CD4-positive, alpha-beta memory T cell (primary cell): Measurements from ENCODE around the gene SLC2A10. TPM values are rescaled to one million over a fixed set of nuclear protein-coding genes. Genes with fewer than 3 reads are reported as not detected.
"Not testable (repeated sequence)": the region's sequence is repeated elsewhere in the genome, so short reads cannot be mapped to it uniquely, and the experiment has no call there.

Source experiments
- CTCF ChIA-PET: fragments of 350-600 bp; sonication (Branson Sonifier 250); formaldehyde crosslinking; loops from one replicate; lab custom pipeline; 2021; ENCODE audit warnings: inconsistent platforms; ENCODE audit not compliant: partially characterized antibody; lab: Charles Lee
- POLR2A ChIA-PET: fragments of 350-600 bp; sonication (Branson Sonifier 250); formaldehyde crosslinking; loops from one replicate; lab custom pipeline; 2021; ENCODE audit not compliant: partially characterized antibody; lab: Charles Lee
- DNase-seq, 5 donors: peaks; one replicate each; pipeline versions ENCODE4 v3.0.0 to v3.0.0-alpha.2; 2020 to 2022; ENCODE audit warnings: mixed read lengths in 1 of 5
- H3K27ac ChIP-seq: one replicate; pipeline ENCODE4 v1.7.0; 2013; ENCODE audit warnings: low read depth, low read length
- H3K27me3 ChIP-seq: 2 replicates; pipeline ENCODE4 v1.7.0; 2013; ENCODE audit warnings: mild to moderate bottlenecking, low read length, moderate library complexity; ENCODE audit not compliant: insufficient read depth
- H3K36me3 ChIP-seq: 2 replicates; pipeline ENCODE4 v1.7.0; 2013; ENCODE audit warnings: mild to moderate bottlenecking, low read length, moderate library complexity; ENCODE audit not compliant: insufficient read depth
- H3K4me1 ChIP-seq: 2 replicates; pipeline ENCODE4 v1.7.0; 2013; ENCODE audit warnings: mild to moderate bottlenecking, low read length, moderate library complexity; ENCODE audit not compliant: insufficient read depth
- H3K4me3 ChIP-seq, 2 donors: one replicate each; pipeline ENCODE4 v1.7.0; 2013; ENCODE audit warnings: low read length in 2 of 2, mild to moderate bottlenecking in 1 of 2
- H3K9me3 ChIP-seq, 2 donors: one replicate each; pipeline ENCODE4 v1.7.0; 2013; ENCODE audit warnings: low read length in 2 of 2, control low read depth in 1 of 2; ENCODE audit not compliant: control insufficient read depth in 1 of 2
- H3K27ac Mint-ChIP-seq, 7 donors: one replicate each; pipeline ENCODE4 v1.8.0; 2020 to 2021; ENCODE audit warnings: mixed read lengths in 7 of 7, mild to moderate bottlenecking in 6 of 7, inconsistent platforms in 3 of 7, moderate library complexity in 3 of 7
- H3K27me3 Mint-ChIP-seq, 2 donors: one replicate each; pipeline ENCODE4 v1.8.0; 2020 to 2021; ENCODE audit warnings: mixed read lengths in 2 of 2
- H3K36me3 Mint-ChIP-seq, 2 donors: one replicate each; pipeline ENCODE4 v1.8.0; 2020 to 2021; ENCODE audit warnings: mixed read lengths in 2 of 2, inconsistent platforms in 1 of 2, mild to moderate bottlenecking in 1 of 2
- H3K4me1 Mint-ChIP-seq, 4 donors: one replicate each; pipeline ENCODE4 v1.8.0; 2020 to 2021; ENCODE audit warnings: mixed read lengths in 4 of 4, mild to moderate bottlenecking in 1 of 4
- H3K4me3 Mint-ChIP-seq, 8 donors: one replicate each; pipeline ENCODE4 v1.8.0; 2020 to 2021; ENCODE audit warnings: mixed read lengths in 8 of 8, mild to moderate bottlenecking in 7 of 8, moderate library complexity in 6 of 8, inconsistent platforms in 3 of 8
- H3K9me3 Mint-ChIP-seq, 8 donors: one replicate each; pipeline ENCODE4 v1.8.0; 2020 to 2021; ENCODE audit warnings: mixed read lengths in 8 of 8, mild to moderate bottlenecking in 5 of 8, inconsistent platforms in 3 of 8, moderate library complexity in 1 of 8
- intact Hi-C: fragments of 100-400 bp; cut with micrococcal nuclease; formaldehyde crosslinking; loops from one replicate; pipeline ENCODE4 v1.15.1; 2023
- polyA plus RNA-seq, 2 donors: library from polyadenylated mRNA; unstranded; fragments of 300-500 nt; fragmentation: Illumina TruSeq; gene quantifications; one replicate each; pipeline ENCODE4 v1.2.3, GENCODE V29; 2021
- total RNA-seq, 2 experiments: library from RNA; stranded (reverse); gene quantifications; one replicate each; pipeline ENCODE4 v1.2.3, GENCODE V29; 2021

Gene SLC2A10
- total and polyA plus RNA-seq, 4 experiments from 2014 or later: not detected

DNA sequence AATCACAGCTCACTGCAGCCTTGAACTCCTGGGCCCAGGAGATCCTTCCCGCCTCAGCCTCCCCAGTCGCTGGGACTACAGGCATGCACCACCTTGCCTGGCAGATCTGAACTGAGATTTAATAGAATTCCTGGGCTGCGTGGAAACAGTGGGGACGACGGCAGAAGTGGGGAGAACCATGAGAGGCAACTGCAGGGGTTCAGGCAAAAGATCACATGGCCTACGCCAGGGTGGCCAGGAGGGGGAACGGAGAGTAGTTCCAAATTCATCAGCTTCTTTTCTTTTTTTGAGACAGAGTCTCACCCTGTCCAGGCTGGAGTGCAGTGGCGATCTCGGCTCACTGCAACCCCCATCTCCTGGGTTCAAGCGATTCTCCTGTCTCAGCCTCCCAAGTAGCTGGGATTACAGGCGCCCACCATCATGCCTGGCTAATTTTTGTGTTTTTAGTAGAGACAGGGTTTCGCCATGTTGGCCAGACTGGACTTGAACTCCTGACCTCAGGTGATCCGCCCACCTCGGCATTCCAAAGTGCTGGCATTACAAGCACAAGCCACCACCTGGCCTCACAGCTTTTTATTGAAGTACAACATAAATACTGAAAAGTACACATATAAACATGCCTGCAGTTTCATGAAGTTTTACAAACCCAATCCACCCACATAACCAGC, 32.7 kb upstream of the SLC2A10 start:
- CTCF ChIA-PET, H3K27me3 Mint-ChIP-seq, H3K4me3 Mint-ChIP-seq, H3K9me3 Mint-ChIP-seq, DNase-seq, H3K36me3 Mint-ChIP-seq, intact Hi-C loops, H3K27me3 ChIP-seq, H3K36me3 ChIP-seq, H3K9me3 ChIP-seq, H3K4me3 ChIP-seq, H3K27ac ChIP-seq, H3K4me1 ChIP-seq: not testable (repeated sequence)
- POLR2A ChIA-PET: interaction anchor here (0.8 kb wide), 1 partner anchor 12 kb away, joined by 5 read pairs; the partner anchor contains the start of gene TP53RK
- H3K4me1 Mint-ChIP-seq: peaks cover 6 to 10% (median 9%) of the 10 kb centered on the region in 4 donors
- peak overlapping the region in 1 of 7 donors; percentile 69 for H3K27ac Mint-ChIP-seq

DNA sequence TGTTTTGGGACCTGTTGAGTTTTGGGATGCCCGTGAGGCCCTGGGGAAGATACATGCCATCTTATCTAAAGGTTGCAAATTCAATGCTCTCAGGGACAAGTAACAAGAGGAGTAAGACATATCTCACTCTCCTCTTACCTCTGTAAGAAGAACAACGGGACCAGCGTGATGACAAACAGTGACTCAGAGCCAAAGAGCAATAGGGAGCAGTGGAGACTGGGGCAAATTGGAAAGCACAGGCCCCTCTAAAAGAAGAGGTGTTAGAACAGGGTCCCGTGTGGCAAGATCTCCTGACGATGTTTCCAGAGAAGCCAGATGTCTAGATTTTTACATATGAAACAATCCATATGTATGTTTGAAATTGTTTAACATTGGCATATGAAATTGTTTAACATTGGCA, 31.8 kb upstream of the SLC2A10 start:
- Histone ChIP-seq H3K4me1 (peaks cover 6% of the 10 kb centered on the region), H3K27me3 (no peaks in the 10 kb centered on the region), H3K36me3 (peaks cover 6% of the 10 kb centered on the region), H3K27ac (no peak overlapping the region), H3K9me3 (no peaks in the 10 kb centered on the region), H3K4me3 (no peak overlapping the region)
- H3K36me3 Mint-ChIP-seq: peaks cover 3 to 8% of the 10 kb centered on the region in 2 donors
- no peak for DNase-seq
- intact Hi-C loops: no loop called here
- peaks cover 0 to 1% of the 10 kb centered on the region in 2 donors for H3K27me3 Mint-ChIP-seq
- peaks cover 6 to 15% (median 11%) of the 10 kb centered on the region in 4 donors for H3K4me1 Mint-ChIP-seq
- no peaks in the 10 kb centered on the region for H3K9me3 Mint-ChIP-seq
- no peak overlapping the region for H3K4me3 Mint-ChIP-seq
- no peak overlapping the region for H3K27ac Mint-ChIP-seq
- ChIA-PET POLR2A (no interaction called here), CTCF (no interaction called here)

DNA sequence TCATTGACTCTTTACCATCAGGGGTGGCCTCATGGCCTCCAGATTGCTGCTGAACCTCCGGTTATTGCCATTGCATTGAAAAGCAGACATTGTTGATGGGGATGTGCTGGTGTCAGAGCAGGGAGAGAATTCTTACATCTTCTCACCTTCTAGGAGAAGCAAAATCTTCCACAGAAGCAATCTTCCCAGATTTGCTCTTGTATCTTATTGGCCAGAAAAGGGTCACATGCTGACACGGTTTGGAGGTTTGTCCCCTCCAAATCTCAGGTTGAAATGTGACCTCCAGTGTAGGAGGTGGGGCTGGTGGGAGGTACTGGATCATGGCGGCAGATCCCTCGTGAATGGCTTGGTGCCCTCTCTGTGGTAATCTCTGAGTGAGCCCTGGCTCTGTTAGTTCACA, 30.9 kb upstream of the SLC2A10 start:
- no peak overlapping the region for H3K27ac Mint-ChIP-seq
- H3K9me3 ChIP-seq: no peaks in the 10 kb centered on the region
- H3K36me3 Mint-ChIP-seq: peaks cover 5 to 7% of the 10 kb centered on the region in 2 donors
- H3K27me3 Mint-ChIP-seq: peaks cover 0 to 1% of the 10 kb centered on the region in 2 donors
- H3K9me3 Mint-ChIP-seq: no peaks in the 10 kb centered on the region
- POLR2A ChIA-PET: no interaction called here
- DNase-seq: no peak
- H3K36me3 ChIP-seq: peaks cover 6% of the 10 kb centered on the region
- no peak overlapping the region for H3K4me3 ChIP-seq
- peaks cover 10 to 24% (median 16%) of the 10 kb centered on the region in 4 donors for H3K4me1 Mint-ChIP-seq
- CTCF ChIA-PET: no interaction called here
- intact Hi-C loops: no loop called here
- H3K4me1 ChIP-seq: peaks cover 6% of the 10 kb centered on the region
- no peak overlapping the region for H3K27ac ChIP-seq
- no peak overlapping the region for H3K4me3 Mint-ChIP-seq
- no peaks in the 10 kb centered on the region for H3K27me3 ChIP-seq

DNA sequence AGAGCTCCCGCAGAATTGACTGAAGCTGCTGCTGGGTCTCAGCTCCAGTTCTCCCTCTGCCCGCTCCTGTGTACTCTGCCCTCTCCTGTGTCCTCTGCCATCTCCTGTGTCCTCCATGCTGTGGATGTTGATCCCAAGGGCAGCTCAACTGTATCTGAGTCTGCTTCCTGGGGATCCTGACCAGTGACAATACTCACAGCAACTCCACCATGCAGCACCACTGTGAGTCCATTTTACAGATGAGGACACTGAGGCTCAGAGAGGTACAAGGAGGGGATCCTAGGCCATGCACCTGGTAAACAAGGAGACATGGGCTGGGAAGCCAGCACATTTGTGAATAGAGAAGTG, 28.8 kb upstream of the SLC2A10 start:
- no peak overlapping the region for H3K4me3 Mint-ChIP-seq
- Histone ChIP-seq H3K4me1 (peaks cover 15% of the 10 kb centered on the region), H3K9me3 (no peaks in the 10 kb centered on the region), H3K4me3 (no peak overlapping the region), H3K27me3 (no peaks in the 10 kb centered on the region), H3K36me3 (peaks cover 16% of the 10 kb centered on the region), H3K27ac (no peak overlapping the region)
- H3K27me3 Mint-ChIP-seq: peaks cover 0 to 1% of the 10 kb centered on the region in 2 donors
- peaks cover 20 to 39% (median 29%) of the 10 kb centered on the region in 4 donors for H3K4me1 Mint-ChIP-seq
- intact Hi-C loops: loop anchor here (1.0 to 10.0 kb wide), 3 partner anchors 9 to 886 kb away; partner anchors contain the start of genes DNTTIP1, TP53RK and WFDC3
- no peaks in the 10 kb centered on the region for H3K9me3 Mint-ChIP-seq
- ChIA-PET POLR2A (no interaction called here), CTCF (interaction anchor here (0.7 to 2.2 kb wide), 13 partner anchors 9 to 550 kb away, joined by 3 to 13 read pairs (median 4); partner anchors contain the start of gene TP53RK)
- H3K36me3 Mint-ChIP-seq: peaks cover 4 to 21% of the 10 kb centered on the region in 2 donors
- H3K27ac Mint-ChIP-seq: no peak overlapping the region
- DNase-seq: no peak

- CTCF ChIA-PET: interaction anchor here (0.7 to 2.2 kb wide), 13 partner anchors 9 to 551 kb away, joined by 3 to 13 read pairs (median 4); partner anchors contain the start of gene TP53RK
- POLR2A ChIA-PET: no interaction called here
- Mint-ChIP-seq H3K36me3 (peaks cover 10 to 27% of the 10 kb centered on the region in 2 donors), H3K9me3 (no peaks in the 10 kb centered on the region), H3K4me3 (no peak overlapping the region), H3K27me3 (no peaks in the 10 kb centered on the region), H3K4me1 (peaks cover 26 to 45% (median 35%) of the 10 kb centered on the region in 4 donors), H3K27ac (peak overlapping the region in 1 of 7 donors; percentile 42)
- Histone ChIP-seq H3K27me3 (no peaks in the 10 kb centered on the region), H3K9me3 (no peaks in the 10 kb centered on the region), H3K4me1 (peaks cover 21% of the 10 kb centered on the region), H3K4me3 (no peak overlapping the region), H3K27ac (no peak overlapping the region), H3K36me3 (peaks cover 19% of the 10 kb centered on the region)
- peak; percentile 43 to 59 (median 54) for DNase-seq
- intact Hi-C loops: loop anchor here (1.0 to 10.0 kb wide), 3 partner anchors 8 to 886 kb away; partner anchors contain the start of genes DNTTIP1, TP53RK and WFDC3
Observed at GRCh38 chr20:46681032-46681854, 28.2 kb upstream of the SLC2A10 start.

DNA sequence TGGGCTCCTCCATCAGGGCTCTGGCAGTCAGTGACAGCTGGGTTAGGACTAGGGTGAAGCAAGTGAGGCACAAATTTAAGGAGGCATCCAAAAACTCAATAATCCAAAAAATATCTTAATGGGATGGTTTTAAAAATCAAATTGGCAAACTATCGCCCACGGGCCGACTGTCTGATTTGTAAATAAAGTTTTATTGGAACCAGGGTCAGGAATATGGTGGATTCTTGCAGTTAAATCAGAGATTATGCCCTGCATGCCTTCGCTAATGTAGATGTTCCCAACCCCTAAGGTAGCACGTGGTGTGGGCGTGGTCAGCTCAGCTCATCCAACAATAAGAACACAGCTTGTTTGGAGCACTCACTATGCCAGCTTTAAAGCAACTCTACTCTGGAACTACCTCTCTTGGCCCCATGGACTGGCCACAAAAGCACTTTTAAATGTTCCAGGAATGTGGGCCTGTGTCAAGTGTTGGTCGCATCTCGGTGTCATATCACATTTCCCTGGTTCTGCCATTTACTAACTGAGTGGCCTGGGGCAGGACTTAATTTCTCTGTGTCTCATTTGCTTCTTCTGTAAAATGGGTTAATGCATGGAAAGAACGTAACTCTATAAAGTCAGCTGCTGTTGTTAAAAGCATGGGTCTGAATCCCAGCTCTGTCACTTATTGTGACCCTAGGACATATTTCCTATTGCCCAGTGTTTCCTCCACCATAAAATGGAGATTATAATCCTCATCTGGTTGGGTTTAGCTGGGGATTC, 27.2 kb upstream of the SLC2A10 start:
- no peak for DNase-seq
- POLR2A ChIA-PET: no interaction called here
- intact Hi-C loops: loop anchor here (10.0 kb wide), 1 partner anchor 887 kb away; the partner anchor contains the start of genes DNTTIP1 and WFDC3
- Histone ChIP-seq H3K4me3 (no peak overlapping the region), H3K36me3 (peaks cover 23% of the 10 kb centered on the region), H3K9me3 (no peaks in the 10 kb centered on the region), H3K4me1 (peaks cover 31% of the 10 kb centered on the region), H3K27ac (no peak overlapping the region), H3K27me3 (no peaks in the 10 kb centered on the region)
- Mint-ChIP-seq H3K36me3 (peaks cover 15 to 32% of the 10 kb centered on the region in 2 donors), H3K9me3 (no peaks in the 10 kb centered on the region), H3K4me3 (no peak overlapping the region), H3K27ac (peak overlapping the region in 3 of 7 donors; percentile 9 to 68 (median 30)), H3K4me1 (peaks cover 33 to 55% (median 45%) of the 10 kb centered on the region in 4 donors), H3K27me3 (no peaks in the 10 kb centered on the region)
- CTCF ChIA-PET: interaction anchor here (1.0 to 1.6 kb wide), 5 partner anchors 10 to 28 kb away, joined by 3 to 4 read pairs (median 3); no protein-coding TSS in a partner anchor
